Brain pericyte (primary cell): Measurements from ENCODE around the gene MRPS25.

Source experiments
- DNase-seq: peaks from one replicate; pipeline ENCODE4 v3.0.0-alpha.2; 2012; ENCODE audit warnings: low read depth, low spot score

The MRPS25 gene

GRCh38 chr3:15083252-15083651 is 18.1 kb upstream of the MRPS25 start:
- no peak for DNase-seq

GRCh38 chr3:15081960-15082664 is 17.0 kb upstream of the MRPS25 start:
- DNase-seq, result no peak

- no peak for DNase-seq
These were observed 14.0 kb upstream of the MRPS25 start for GRCh38 chr3:15079091-15079490.

- no peak for DNase-seq
These were observed 9.4 kb upstream of the MRPS25 start for GRCh38 chr3:15074500-15074899.

GRCh38 chr3:15071699-15072098 is 6.6 kb upstream of the MRPS25 start:
- DNase-seq, result no peak

GRCh38 chr3:15069441-15069840 is 4.3 kb upstream of the MRPS25 start:
- no peak for DNase-seq

GRCh38 chr3:15066467-15066866 is 1.4 kb upstream of the MRPS25 start:
- DNase-seq, result no peak

GRCh38 chr3:15065550-15066007 is 464 bp upstream of the MRPS25 start:
- DNase-seq, result no peak

- DNase-seq, result no peak
These were observed 748 bp downstream of the MRPS25 start for GRCh38 chr3:15064299-15064834.

- no peak for DNase-seq
These were observed 1.3 kb downstream of the MRPS25 start for GRCh38 chr3:15063656-15064286.

- no peak for DNase-seq
These were observed 1.9 kb downstream of the MRPS25 start for GRCh38 chr3:15063238-15063637.

- no peak for DNase-seq
These were observed 5.1 kb downstream of the MRPS25 start for GRCh38 chr3:15060029-15060428.

- no peak for DNase-seq
These were observed 8.3 kb downstream of the MRPS25 start for GRCh38 chr3:15056676-15057404.

- no peak for DNase-seq
These were observed 10.0 kb downstream of the MRPS25 start for GRCh38 chr3:15055019-15055557.

- no peak for DNase-seq
These were observed 11.6 kb downstream of the MRPS25 start for GRCh38 chr3:15053541-15053940.

- DNase-seq, result no peak
These were observed 12.5 kb downstream of the MRPS25 start for GRCh38 chr3:15052335-15053242.

- no peak for DNase-seq
These were observed 13.6 kb downstream of the MRPS25 start for GRCh38 chr3:15051531-15051930.

GRCh38 chr3:15050405-15051092 is 14.6 kb downstream of the MRPS25 start:
- no peak for DNase-seq

GRCh38 chr3:15049584-15049983 is 15.5 kb downstream of the MRPS25 start:
- no peak for DNase-seq

GRCh38 chr3:15045667-15046066 is 19.4 kb downstream of the MRPS25 start:
- DNase-seq, result no peak
